PC-9 (cell line): Measurements from ENCODE around the gene LHX4. TPM values are rescaled to one million over a fixed set of nuclear protein-coding genes. Genes with fewer than 3 reads are reported as not detected.

Experiments
- BruUV-seq: library from RNA; stranded (reverse); fragments of 400-500 nt; replicated peaks from 2 replicates; lab custom pipeline; 2021; lab: Mats Ljungman, UMichigan
- CTCF ChIA-PET: fragments of 300-600 bp; sonication (Branson Sonifier 250); formaldehyde crosslinking; loops from one replicate; lab custom pipeline; 2022; ENCODE audit warnings: antibody characterized with exemption; lab: Charles Lee
- POLR2A ChIA-PET: fragments of 300-600 bp; sonication (Branson Sonifier 250); formaldehyde crosslinking; loops from one replicate; lab custom pipeline; 2022; ENCODE audit warnings: antibody characterized with exemption; ENCODE audit not compliant: unreplicated experiment; lab: Charles Lee
- DNase-seq, 2 experiments: peaks; one replicate each; pipeline versions ENCODE4 v3.0.0 to v3.0.0-alpha.2; 2015 to 2022; ENCODE audit warnings: mixed read lengths in 1 of 2
- H2AFZ ChIP-seq: fragments of 200-600 bp; sonication (generic); 2 replicates; pipeline ENCODE4 v1.8.1; 2017; ENCODE audit warnings: antibody characterized with exemption
- H3F3A ChIP-seq: fragments of 200-600 bp; sonication (generic); 2 replicates; pipeline ENCODE4 v1.8.1; 2017; ENCODE audit warnings: antibody characterized with exemption, mild to moderate bottlenecking, low read depth; ENCODE audit not compliant: insufficient read depth
- H3K27ac ChIP-seq: fragments of 200-600 bp; sonication (generic); 2 replicates; pipeline ENCODE4 v1.6.1; 2016; ENCODE audit warnings: mixed run types
- H3K27me3 ChIP-seq: fragments of 200-600 bp; sonication (generic); 2 replicates; pipeline ENCODE4 v1.6.1; 2016; ENCODE audit warnings: low read depth, mixed run types; ENCODE audit not compliant: insufficient read depth
- H3K36me3 ChIP-seq: fragments of 200-600 bp; sonication (generic); 2 replicates; pipeline ENCODE4 v1.6.1; 2016; ENCODE audit warnings: low read depth, mixed run types
- H3K4me1 ChIP-seq: fragments of 200-600 bp; sonication (generic); replicated peaks from 2 replicates; pipeline ENCODE4 v1.6.1; 2016; ENCODE audit warnings: mixed run types; ENCODE audit not compliant: insufficient read depth
- H3K4me2 ChIP-seq: fragments of 200-600 bp; sonication (generic); 2 replicates; pipeline ENCODE4 v1.6.1; 2017; ENCODE audit warnings: mixed run types
- H3K4me3 ChIP-seq: fragments of 200-600 bp; sonication (generic); 2 replicates; pipeline ENCODE4 v1.6.1; 2016; ENCODE audit warnings: mixed run types
- H3K79me2 ChIP-seq: fragments of 200-600 bp; sonication (generic); 2 replicates; pipeline ENCODE4 v1.6.1; 2017; ENCODE audit warnings: low read depth, mixed run types
- H3K9me2 ChIP-seq: fragments of 200-600 bp; sonication (generic); 2 replicates; pipeline ENCODE4 v1.8.1; 2017; ENCODE audit warnings: mild to moderate bottlenecking; ENCODE audit not compliant: insufficient read depth
- H3K9me3 ChIP-seq: fragments of 200-600 bp; sonication (generic); 2 replicates; pipeline ENCODE4 v1.8.1; 2016; ENCODE audit warnings: low read depth; ENCODE audit not compliant: insufficient read depth
- H4K20me1 ChIP-seq: fragments of 200-600 bp; sonication (generic); 2 replicates; pipeline ENCODE4 v1.8.1; 2017; ENCODE audit not compliant: insufficient read depth
- CTCF ChIP-seq: fragments of 200-600 bp; sonication (generic); conservative IDR thresholded peaks from 2 replicates; pipeline ENCODE4 v1.6.1; 2017; ENCODE audit warnings: mixed run types, antibody characterized with exemption, mild to moderate bottlenecking, moderate library complexity
- EZH2 ChIP-seq: fragments of 200-600 bp; sonication (generic); IDR thresholded peaks from 2 replicates; pipeline ENCODE4 v1.8.0; 2017; ENCODE audit warnings: antibody characterized with exemption, low read depth
- intact Hi-C: fragments of 100-400 bp; cut with micrococcal nuclease; formaldehyde crosslinking; loops from one replicate; pipeline ENCODE4 v1.10.0; 2022; ENCODE audit not compliant: unreplicated experiment
- total RNA-seq: library from RNA; stranded (reverse); gene quantifications from 2 replicates; pipeline ENCODE4 v1.2.3, GENCODE V29; 2021

LHX4 gene
- total RNA-seq, 1 experiment from 2014 or later: 0.28 TPM

- Histone ChIP-seq H3K36me3 (no peaks in the 10 kb centered on the region), H2AFZ (no peak overlapping the region), H3K4me3 (no peak overlapping the region), H3K4me1 (no peaks in the 10 kb centered on the region), H3K27me3 (no peaks in the 10 kb centered on the region), H3K9me2 (no peaks in the 10 kb centered on the region), H3K4me2 (no peak overlapping the region), H3F3A (no peaks in the 10 kb centered on the region), H3K79me2 (no peaks in the 10 kb centered on the region), H3K9me3 (no peaks in the 10 kb centered on the region), H3K27ac (no peak overlapping the region), H4K20me1 (no peaks in the 10 kb centered on the region)
- TF ChIP-seq EZH2: no peak
- no peak for TF ChIP-seq CTCF
- intact Hi-C loops: no loop called here
- no TSS peak for BruUV-seq
- ChIA-PET POLR2A (no interaction called here), CTCF (no interaction called here)
- DNase-seq: no peak
Observed at GRCh38 chr1:180274221-180274620, 44.2 kb downstream of the LHX4 start.

DNA sequence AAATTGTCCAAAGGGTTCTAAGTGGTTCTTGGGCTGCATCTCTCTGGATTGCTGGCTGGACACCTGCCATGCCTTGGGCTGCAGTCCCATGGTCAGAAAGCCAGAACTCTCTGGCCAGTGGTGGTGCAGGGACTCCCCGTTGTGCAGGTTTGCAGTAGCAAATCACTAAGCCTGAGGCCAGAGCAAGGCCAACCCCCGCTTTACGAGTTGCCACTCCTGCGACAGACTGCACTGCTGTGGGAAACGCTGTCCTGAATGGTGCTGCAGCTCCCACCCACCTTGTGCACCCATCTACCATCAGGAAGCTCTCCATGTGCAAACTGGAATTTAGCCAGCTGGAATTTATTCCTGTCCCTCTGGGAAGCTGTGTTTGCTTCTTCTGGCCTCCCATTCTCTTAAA lies 45.7 kb downstream of the LHX4 start:
- ChIA-PET POLR2A (no interaction called here), CTCF (no interaction called here)
- Histone ChIP-seq H3K79me2 (no peaks in the 10 kb centered on the region), H3K4me2 (no peak overlapping the region), H3K27ac (no peak overlapping the region), H3K9me3 (no peaks in the 10 kb centered on the region), H4K20me1 (no peaks in the 10 kb centered on the region), H3F3A (no peaks in the 10 kb centered on the region), H3K4me3 (no peak overlapping the region), H3K4me1 (no peaks in the 10 kb centered on the region), H3K27me3 (no peaks in the 10 kb centered on the region), H3K9me2 (no peaks in the 10 kb centered on the region), H2AFZ (no peak overlapping the region), H3K36me3 (no peaks in the 10 kb centered on the region)
- intact Hi-C loops: no loop called here
- no TSS peak for BruUV-seq
- TF ChIP-seq CTCF (no peak), EZH2 (no peak)
- DNase-seq: no peak

GRCh38 chr1:180277476-180278193 lies 47.6 kb downstream of the LHX4 start:
- H3K27me3 ChIP-seq: no peaks in the 10 kb centered on the region
- intact Hi-C loops: no loop called here
- no TSS peak for BruUV-seq
- H3K9me2 ChIP-seq: no peaks in the 10 kb centered on the region
- H3K4me1 ChIP-seq: no peaks in the 10 kb centered on the region
- CTCF ChIA-PET: no interaction called here
- no peak for TF ChIP-seq EZH2
- no peak for TF ChIP-seq CTCF
- no peak overlapping the region for H2AFZ ChIP-seq
- H3K36me3 ChIP-seq: no peaks in the 10 kb centered on the region
- POLR2A ChIA-PET: no interaction called here
- no peaks in the 10 kb centered on the region for H4K20me1 ChIP-seq
- no peaks in the 10 kb centered on the region for H3F3A ChIP-seq
- no peaks in the 10 kb centered on the region for H3K79me2 ChIP-seq
- no peak overlapping the region for H3K27ac ChIP-seq
- no peak overlapping the region for H3K4me3 ChIP-seq
- H3K9me3 ChIP-seq: no peaks in the 10 kb centered on the region
- no peak for DNase-seq
- no peak overlapping the region for H3K4me2 ChIP-seq
